ENCODE measurements around the gene CDKN1B.

CDKN1B gene

GRCh38 chr12:12749433-12749832, 32.3 kb downstream of the CDKN1B start:
- TF ChIP-seq CTCF (IDR thresholded peaks at IDR 0.05), result no peak

- no peak for TF ChIP-seq CTCF (IDR thresholded peaks at IDR 0.05)
These were observed 38.8 kb downstream of the CDKN1B start for GRCh38 chr12:12755923-12756322.

DNA sequence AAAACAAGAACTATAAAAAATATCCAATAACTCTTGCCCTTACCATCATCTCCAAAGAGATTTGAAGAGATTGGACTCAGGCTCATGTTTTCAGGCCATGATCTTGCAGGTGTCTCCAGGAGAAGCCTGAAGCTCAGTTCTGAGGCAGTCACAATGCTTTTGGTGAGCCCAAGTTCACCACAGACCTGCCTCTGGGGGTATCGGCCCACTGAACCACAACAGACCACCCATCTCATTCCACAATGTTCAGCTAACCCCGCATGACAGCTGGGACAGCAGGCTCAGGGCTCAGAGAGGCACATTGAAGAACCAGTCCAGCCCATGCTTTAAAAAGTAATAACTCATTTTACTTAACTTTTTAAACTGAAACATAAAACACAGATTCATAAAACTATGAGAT, 40.0 kb downstream of the CDKN1B start:
- no peak for TF ChIP-seq CTCF (IDR thresholded peaks at IDR 0.05)

DNA sequence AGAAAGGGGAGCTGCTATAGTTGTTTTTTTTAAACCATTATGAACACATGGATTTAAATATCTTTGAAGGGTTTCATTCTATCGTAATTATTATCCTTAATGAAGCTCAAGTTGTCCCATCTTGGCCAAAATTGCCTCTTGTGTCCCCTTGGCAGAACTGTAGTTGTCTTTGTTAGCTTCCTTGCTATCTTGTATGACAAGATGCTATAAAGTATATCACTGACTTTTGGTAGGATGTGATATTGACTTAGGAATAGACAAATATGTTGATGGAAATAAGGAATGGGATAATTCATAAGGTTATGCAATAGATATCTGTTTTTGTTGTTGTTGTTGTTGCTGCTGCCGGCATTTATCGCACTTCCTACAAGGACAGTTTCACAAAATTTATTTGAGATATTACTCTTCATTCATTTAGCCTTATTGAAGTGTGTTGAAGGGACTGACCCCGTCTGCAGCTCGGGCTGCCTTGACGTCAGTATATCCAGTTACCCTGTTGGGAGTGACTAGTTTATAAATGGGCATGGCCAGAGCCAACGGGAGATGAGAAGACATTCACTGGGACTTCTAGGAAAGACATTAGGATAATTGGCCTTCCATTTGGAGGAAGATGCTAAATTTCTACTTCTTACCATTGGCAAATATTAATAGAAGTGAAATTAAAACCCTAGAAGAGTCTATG, 42.2 kb downstream of the CDKN1B start:
- no peak for TF ChIP-seq CTCF (IDR thresholded peaks at IDR 0.05)

DNA sequence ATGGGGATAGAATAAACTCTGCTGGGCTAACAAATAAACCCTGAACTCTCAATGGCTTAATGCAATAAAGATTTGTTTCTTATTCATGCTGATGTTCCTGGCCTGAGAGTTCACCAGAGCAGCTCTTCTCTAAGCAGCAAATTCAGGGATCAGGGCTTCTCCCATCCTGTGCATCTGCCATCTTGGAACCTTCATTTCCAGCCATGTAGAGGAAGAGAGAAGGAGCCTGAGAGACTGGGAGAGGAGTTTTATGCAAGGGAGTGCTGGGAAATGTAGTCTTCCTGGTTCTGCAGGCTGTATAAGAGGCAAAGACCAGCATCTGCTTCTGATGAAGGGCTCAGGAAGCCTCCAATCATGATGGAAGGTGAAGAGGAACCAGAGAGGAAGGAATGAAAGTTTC, 47.7 kb downstream of the CDKN1B start:
- TF ChIP-seq CTCF (IDR thresholded peaks at IDR 0.05), result no peak

DNA sequence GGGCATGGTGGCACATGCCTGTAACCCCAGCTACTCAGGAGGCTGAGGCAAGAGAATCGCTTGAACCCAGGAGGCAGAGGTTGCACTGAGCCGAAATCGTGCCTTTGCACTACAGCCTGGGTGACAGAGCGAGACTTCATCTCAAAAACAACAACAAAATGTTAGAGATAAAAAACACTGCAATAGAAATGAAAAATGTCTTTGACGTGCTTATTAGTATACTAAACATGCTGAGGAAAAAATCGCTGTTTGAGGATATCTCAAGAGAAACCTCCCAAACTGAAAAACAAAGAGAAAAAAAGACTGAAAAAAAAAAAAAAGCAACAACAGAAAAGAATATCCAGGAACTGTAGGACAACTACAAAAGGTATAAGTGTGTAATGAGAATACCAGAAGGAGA, 53.1 kb downstream of the CDKN1B start:
- TF ChIP-seq CTCF (IDR thresholded peaks at IDR 0.05), result no peak
